T47D (cell line): ENCODE data around the gene KCNC1.

ENCODE experiments used
- DNase-seq, 2 experiments: peaks; one replicate each; pipeline versions ENCODE4 v3.0.0 to v3.0.0-alpha.2; 2011 to 2012; ENCODE audit warnings: low read depth in 1 of 2, low spot score in 1 of 2
- JUND ChIP-seq: IDR thresholded peaks from 2 replicates; pipeline ENCODE4 v1.6.1; 2012; ENCODE audit warnings: low read depth
- in situ Hi-C: cut with HindIII; loops from 2 replicates; pipeline ENCODE4 v1.10.0; 2016; ENCODE audit warnings: low sequenced_read_pairs, low pct_unique_long_range_greater_than_20kb

KCNC1 gene

DNA sequence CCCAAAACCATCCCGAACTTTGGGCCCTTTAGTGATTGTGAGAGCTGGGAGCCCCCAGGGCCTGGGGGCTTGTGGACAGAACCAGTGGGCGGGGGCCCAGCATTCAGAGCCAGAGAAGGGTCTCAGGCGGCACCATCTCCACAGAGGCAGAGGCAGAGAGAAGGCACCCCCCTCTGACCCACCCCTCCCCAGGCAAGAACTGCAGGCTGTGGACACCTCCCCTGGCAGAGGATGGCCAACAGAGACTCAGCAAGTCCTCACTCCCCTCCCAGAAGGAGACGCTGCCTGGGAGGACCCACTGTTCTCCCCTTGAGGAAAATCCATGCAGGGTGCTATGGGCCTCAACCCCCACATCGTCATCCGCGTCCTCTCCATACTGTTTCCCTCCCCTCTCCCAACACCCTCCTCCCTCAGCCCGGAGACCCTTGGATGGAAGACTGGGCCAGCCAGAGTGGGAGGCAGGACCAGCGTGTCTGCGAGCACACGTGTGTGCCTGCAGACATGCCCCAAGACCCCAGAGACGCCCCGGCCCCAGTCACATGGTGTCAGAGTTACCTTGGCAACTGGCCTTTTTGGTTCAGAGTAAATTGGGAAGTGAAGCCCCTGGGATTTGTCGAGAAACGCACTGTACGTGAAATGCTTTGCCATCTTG, 42.6 kb downstream of the KCNC1 start:
- TF ChIP-seq JUND: no peak
- DNase-seq: no peak
- in situ Hi-C loops: no loop called here

DNA sequence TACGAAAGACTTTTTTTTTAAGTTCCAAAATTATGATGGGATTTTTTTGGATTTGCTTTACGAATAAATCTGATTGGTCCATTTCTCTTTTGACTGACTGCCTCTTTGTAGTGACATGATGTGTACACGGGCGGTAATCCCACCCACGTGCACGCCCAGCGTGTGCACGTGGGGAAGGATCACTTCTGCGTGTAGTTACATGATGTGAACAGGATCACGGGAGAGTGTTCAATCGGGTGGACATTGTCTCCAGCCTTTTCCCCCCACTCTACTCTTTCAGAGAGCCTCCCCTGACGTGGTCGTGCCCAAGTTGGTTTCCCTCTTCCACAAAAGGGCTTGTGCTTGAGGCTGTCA, 43.1 kb downstream of the KCNC1 start:
- no peak for TF ChIP-seq JUND
- no peak for DNase-seq
- in situ Hi-C loops: no loop called here

GRCh38 chr11:17778352-17778751, 43.8 kb downstream of the KCNC1 start:
- DNase-seq: no peak
- in situ Hi-C loops: no loop called here
- TF ChIP-seq JUND: no peak

DNA sequence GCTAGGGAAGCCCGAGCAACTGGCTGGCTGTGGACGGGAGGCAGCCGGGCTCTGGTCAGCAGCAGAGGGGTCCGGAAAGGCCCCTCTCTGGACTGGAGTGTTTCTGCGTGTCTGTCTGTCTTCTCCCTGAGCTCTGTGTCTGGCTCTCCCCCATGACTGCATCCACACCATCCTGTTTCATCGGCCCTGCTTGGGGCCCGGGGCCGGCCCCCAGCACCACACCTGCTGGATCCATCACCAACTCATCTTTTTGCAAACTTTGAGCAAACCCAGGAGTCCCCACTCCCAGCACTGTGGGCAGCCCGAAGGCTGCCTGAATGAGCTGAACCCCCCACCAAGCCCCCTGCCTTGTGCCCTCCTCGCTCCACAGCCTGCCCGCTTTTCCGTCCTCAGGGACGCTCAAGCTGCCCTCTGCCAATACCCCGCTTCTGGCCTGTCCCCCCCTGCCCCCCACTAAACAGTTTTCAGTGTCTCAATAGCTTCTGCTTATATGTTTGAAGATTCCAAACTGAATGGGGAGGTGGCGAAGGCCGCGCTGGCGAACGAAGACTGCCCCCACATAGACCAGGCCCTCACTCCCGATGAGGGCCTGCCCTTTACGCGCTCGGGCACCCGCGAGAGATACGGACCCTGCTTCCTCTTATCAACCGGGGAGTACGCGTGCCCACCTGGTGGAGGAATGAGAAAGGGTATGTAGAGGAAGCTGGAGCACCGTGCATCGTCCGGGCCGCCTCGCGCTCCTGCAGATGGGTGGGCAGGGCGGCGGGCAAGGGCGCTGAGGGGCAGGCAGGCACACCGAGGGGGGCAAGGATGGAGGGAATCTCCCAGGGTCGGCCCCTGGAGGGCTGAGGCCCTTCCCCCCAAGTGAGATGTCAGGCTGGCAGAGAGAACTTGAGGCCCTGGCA, 44.6 kb downstream of the KCNC1 start:
- in situ Hi-C loops: no loop called here
- no peak for TF ChIP-seq JUND
- DNase-seq: no peak

GRCh38 chr11:17779861-17780594, 45.4 kb downstream of the KCNC1 start:
- TF ChIP-seq JUND: no peak
- in situ Hi-C loops: no loop called here
- peak in 1 of 2 experiments; percentile 15 for DNase-seq

DNA sequence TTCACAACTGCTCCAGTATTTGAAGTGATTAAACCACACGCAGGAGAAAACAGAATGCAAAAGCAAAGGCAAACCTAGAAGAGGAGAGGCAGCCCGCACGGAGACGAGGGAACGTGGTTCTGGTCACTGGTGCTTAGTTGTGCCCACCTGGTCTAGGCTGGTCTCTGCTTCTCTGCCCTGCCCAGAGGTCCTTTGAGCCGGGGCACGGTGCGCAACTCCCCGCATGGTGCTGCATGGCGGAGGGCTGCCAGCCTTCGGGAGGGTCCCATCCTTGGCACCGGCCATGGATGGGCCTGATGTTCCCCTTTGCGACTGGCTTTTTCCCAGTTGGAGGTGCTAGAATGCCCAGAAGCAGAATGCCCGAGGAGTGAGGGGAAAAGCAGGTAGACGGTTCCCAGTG, 46.1 kb downstream of the KCNC1 start:
- TF ChIP-seq JUND: no peak
- no peak for DNase-seq
- in situ Hi-C loops: no loop called here

- DNase-seq: no peak
- no peak for TF ChIP-seq JUND
- in situ Hi-C loops: no loop called here
Observed at GRCh38 chr11:17781221-17781620, 46.6 kb downstream of the KCNC1 start.

GRCh38 chr11:17781626-17782025, 47.0 kb downstream of the KCNC1 start:
- DNase-seq: no peak
- no peak for TF ChIP-seq JUND
- in situ Hi-C loops: no loop called here

GRCh38 chr11:17782145-17782544, 47.6 kb downstream of the KCNC1 start:
- in situ Hi-C loops: no loop called here
- TF ChIP-seq JUND: no peak
- DNase-seq: no peak

GRCh38 chr11:17782603-17783337, 48.2 kb downstream of the KCNC1 start:
- in situ Hi-C loops: no loop called here
- no peak for DNase-seq
- TF ChIP-seq JUND: no peak

GRCh38 chr11:17783878-17784277, 49.3 kb downstream of the KCNC1 start:
- no peak for TF ChIP-seq JUND
- no peak for DNase-seq
- in situ Hi-C loops: no loop called here

DNA sequence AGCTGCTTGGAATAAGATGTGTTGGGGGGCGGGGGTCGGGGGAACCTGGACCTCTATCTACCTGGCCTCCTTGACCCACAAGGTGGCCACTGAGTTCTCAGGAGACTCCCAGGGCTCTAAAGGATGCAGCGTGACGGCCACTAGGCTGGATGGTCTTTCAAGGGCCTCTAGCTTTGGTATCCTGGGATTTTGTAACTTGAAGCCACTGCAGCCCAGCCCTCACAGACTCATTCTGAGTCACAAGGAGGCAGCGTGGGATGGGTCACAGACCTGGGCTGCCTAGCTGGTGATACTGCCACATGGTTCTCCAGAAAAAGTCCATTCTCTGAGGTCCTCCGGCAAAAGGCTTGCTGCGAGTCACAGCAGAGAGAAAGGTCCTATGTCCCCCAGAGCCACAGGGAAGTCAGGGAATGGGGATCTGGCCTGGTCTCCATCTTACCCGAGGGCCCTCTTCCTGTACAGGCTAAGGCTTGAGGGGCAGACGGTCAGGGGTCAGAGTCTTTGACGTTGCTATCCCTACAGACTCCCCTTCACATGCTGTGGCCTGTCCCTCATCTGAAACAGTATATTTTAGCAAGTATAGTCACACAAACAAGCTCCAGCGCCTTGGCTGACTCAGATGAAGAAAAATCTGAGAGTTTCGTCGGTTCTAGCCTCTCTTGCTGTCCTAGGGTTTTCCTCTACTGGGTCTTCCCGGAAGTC, 52.4 kb downstream of the KCNC1 start:
- no peak for DNase-seq
- TF ChIP-seq JUND: no peak
- in situ Hi-C loops: no loop called here
